Fibroblast of skin of left quadriceps (primary cell): ENCODE data around the gene GBE1.
"Not testable (repeated sequence)": the region's sequence is repeated elsewhere in the genome, so short reads cannot be mapped to it uniquely, and the experiment has no call there.

Source experiments
- DNase-seq, 2 experiments: peaks; one replicate each; pipeline ENCODE4 v3.0.0-alpha.2; 2013; ENCODE audit warnings: low read depth in 2 of 2

Gene GBE1

GRCh38 chr3:81753416-81754027 is 7.9 kb downstream of the GBE1 start:
- DNase-seq: no peak

GRCh38 chr3:81752604-81753003 is 8.8 kb downstream of the GBE1 start:
- no peak for DNase-seq

- peak; percentile 70 to 73 for DNase-seq
These were observed 12.2 kb downstream of the GBE1 start for GRCh38 chr3:81749265-81749664.

GRCh38 chr3:81747280-81747679 is 14.2 kb downstream of the GBE1 start:
- not testable (repeated sequence) for DNase-seq

- DNase-seq: peak; percentile 96
These were observed 17.1 kb downstream of the GBE1 start for GRCh38 chr3:81744366-81744765.

GRCh38 chr3:81743096-81744025 is 18.1 kb downstream of the GBE1 start:
- DNase-seq: peak; percentile 98

- DNase-seq: no peak
These were observed 18.9 kb downstream of the GBE1 start for GRCh38 chr3:81742581-81742980.

GRCh38 chr3:81741216-81741615 is 20.2 kb downstream of the GBE1 start:
- peak; percentile 58 to 68 for DNase-seq

GRCh38 chr3:81740731-81741130 is 20.7 kb downstream of the GBE1 start:
- no peak for DNase-seq

- DNase-seq: no peak
These were observed 26.1 kb downstream of the GBE1 start for GRCh38 chr3:81735334-81735733.

- DNase-seq: no peak
These were observed 26.7 kb downstream of the GBE1 start for GRCh38 chr3:81734742-81735141.

- no peak for DNase-seq
These were observed 28.8 kb downstream of the GBE1 start for GRCh38 chr3:81732642-81733041.

GRCh38 chr3:81728766-81729544 is 32.5 kb downstream of the GBE1 start:
- DNase-seq: peak; percentile 56 to 68

GRCh38 chr3:81726735-81727134 is 34.7 kb downstream of the GBE1 start:
- DNase-seq: no peak

- DNase-seq: no peak
These were observed 35.3 kb downstream of the GBE1 start for GRCh38 chr3:81726132-81726531.

- no peak for DNase-seq
These were observed 37.6 kb downstream of the GBE1 start for GRCh38 chr3:81723732-81724313.

- DNase-seq: no peak
These were observed 43.1 kb downstream of the GBE1 start for GRCh38 chr3:81718311-81718710.

GRCh38 chr3:81716870-81717509 is 44.5 kb downstream of the GBE1 start:
- DNase-seq: peak in 1 of 2 experiments; percentile 50

- no peak for DNase-seq
These were observed 48.4 kb downstream of the GBE1 start for GRCh38 chr3:81713031-81713430.

GRCh38 chr3:81709606-81710005 is 51.8 kb downstream of the GBE1 start:
- no peak for DNase-seq

- DNase-seq: no peak
These were observed 53.4 kb downstream of the GBE1 start for GRCh38 chr3:81707996-81708395.
